Transverse colon (tissue), 4 donors: ENCODE data around the gene HNRNPL. TPM values are rescaled to one million over a fixed set of nuclear protein-coding genes. Genes with fewer than 3 reads are reported as not detected.
A peak's percentile ranks its signal among the peaks of the same experiment; 100 is the strongest.

Experiments
- DNase-seq: peaks from one replicate; pipeline ENCODE4 v3.0.0-alpha.2; 2019
- H3K27ac ChIP-seq, 4 donors: fragments of 200-600 bp; sonication (generic); 2 replicates each; pipeline ENCODE4 v1.5.1; 2016 to 2018; ENCODE audit warnings: inconsistent platforms in 4 of 4
- H3K27me3 ChIP-seq: fragments of 200-600 bp; sonication (generic); 2 replicates; pipeline ENCODE4 v1.5.1; 2017; ENCODE audit warnings: inconsistent platforms
- H3K36me3 ChIP-seq, 4 donors: fragments of 200-600 bp; sonication (generic); 2 replicates each; pipeline ENCODE4 v1.5.1; 2017 to 2019; ENCODE audit warnings: inconsistent platforms in 4 of 4
- H3K4me1 ChIP-seq, 4 donors: fragments of 200-600 bp; sonication (generic); 2 replicates each; pipeline ENCODE4 v1.5.1; 2017 to 2020; ENCODE audit warnings: inconsistent platforms in 4 of 4
- H3K4me3 ChIP-seq, 4 donors: fragments of 200-600 bp; sonication (generic); 1 replicate in 1 of 4; 2 replicates in 3 of 4; pipeline versions ENCODE4 v1.5.1 to v1.6.1; 2017 to 2019; ENCODE audit warnings: inconsistent platforms in 4 of 4
- H3K9me3 ChIP-seq, 2 donors: fragments of 200-600 bp; sonication (generic); 2 replicates each; pipeline ENCODE4 v1.5.1; 2017 to 2019; ENCODE audit warnings: inconsistent platforms in 2 of 2
- CTCF ChIP-seq, 5 experiments: fragments of 200-600 bp in 3 of 5; fragments of 450-650 bp in 2 of 5; sonication (generic) in 3 of 5; IDR thresholded peaks; 1 replicate in 2 of 5; 2 replicates in 3 of 5; pipeline ENCODE4 v1.5.1; 2016 to 2017; ENCODE audit warnings: antibody characterized with exemption in 5 of 5, inconsistent platforms in 3 of 5, mild to moderate bottlenecking in 2 of 5, moderate library complexity in 1 of 5
- EP300 ChIP-seq: sonication (generic); formaldehyde crosslinking; IDR thresholded peaks from one replicate; pipeline ENCODE4 v1.6.1; 2017; ENCODE audit warnings: antibody characterized with exemption, low read depth
- POLR2A ChIP-seq: fragments of 450-650 bp; IDR thresholded peaks from one replicate; pipeline ENCODE4 v1.6.1; 2016; ENCODE audit warnings: antibody characterized with exemption, mild to moderate bottlenecking, moderate library complexity
- POLR2AphosphoS5 ChIP-seq, 3 donors: sonication (generic); formaldehyde crosslinking; IDR thresholded peaks; one replicate each; pipeline ENCODE4 v1.6.1; 2016; ENCODE audit warnings: antibody characterized with exemption in 3 of 3
- WGBS, 2 donors: methylation state at CpG; one replicate each; pipeline ENCODE4 v1.1.5; 2018; ENCODE audit warnings: low coverage in 1 of 2; 5-methylcytosine and 5-hydroxymethylcytosine counted together
- in situ Hi-C, 4 donors: fragments of 200-750 bp; cut with MboI; loops; one replicate each; pipeline versions ENCODE4 v1.15.0 to v1.15.1; 2017; ENCODE audit warnings: low sequenced_read_pairs in 3 of 4, low pct_ligation_motif_present in 1 of 4, low pct_unique_long_range_greater_than_20kb in 1 of 4
- intact Hi-C: fragments of 100-400 bp; cut with DNase I; formaldehyde crosslinking; loops from one replicate; pipeline ENCODE4 v1.15.1; 2023; ENCODE audit warnings: low total_unique reads
- total RNA-seq, 4 donors: library from RNA; depleted of rRNA; stranded (reverse); fragments of >200 nt; gene quantifications; one replicate each; pipeline ENCODE4 v1.1.0, GENCODE V29; 2016

HNRNPL gene
- total RNA-seq, 4 donors from 2014 or later, result 139 to 200 (median 174) TPM

- Histone ChIP-seq H3K4me3 (peak overlapping the region in 1 of 4 donors; percentile 10), H3K27ac (peak overlapping the region; percentile 85 to 94 (median 88)), H3K4me1 (peaks cover 4 to 65% (median 46%) of the 10 kb centered on the region in 4 donors), H3K27me3 (no peaks in the 10 kb centered on the region), H3K9me3 (no peaks in the 10 kb centered on the region), H3K36me3 (peaks cover 0 to 20% (median 6%) of the 10 kb centered on the region in 4 donors)
- intact Hi-C loops, result no loop called here
- DNase-seq, result peak; percentile 90
- WGBS, 2 donors, result 44 to 67% methylated on average over 9 to 13 of the region's 13 CpGs
- TF ChIP-seq EP300, result peak; percentile 42
- TF ChIP-seq POLR2AphosphoS5 (IDR thresholded peaks at IDR 0.05), result peak; percentile 35 to 86 (median 73)
- TF ChIP-seq CTCF (IDR thresholded peaks at IDR 0.05), result no peak
- peak; percentile 18 for TF ChIP-seq POLR2A
- in situ Hi-C loops, result no loop called here
Measured at GRCh38 chr19:38819231-38819920, 30.4 kb downstream of the HNRNPL start.

GRCh38 chr19:38817081-38817480, 32.7 kb downstream of the HNRNPL start:
- no peak for DNase-seq
- H3K36me3 ChIP-seq, result peaks cover 0 to 20% (median 4%) of the 10 kb centered on the region in 4 donors
- H3K27me3 ChIP-seq, result no peaks in the 10 kb centered on the region
- TF ChIP-seq EP300 (no peak), CTCF (IDR thresholded peaks at IDR 0.05) (no peak), POLR2A (no peak), POLR2AphosphoS5 (IDR thresholded peaks at IDR 0.05) (no peak)
- intact Hi-C loops (no loop called here), in situ Hi-C loops (no loop called here)
- 97% methylated on average over 14 of the region's 15 CpGs; no CpG with 5 or more reads in 1 of the 2 donors for WGBS, 2 donors
- no peak overlapping the region for H3K4me3 ChIP-seq
- H3K4me1 ChIP-seq, result peaks cover 4 to 71% (median 56%) of the 10 kb centered on the region in 4 donors
- peak overlapping the region in 3 of 4 donors; percentile 85 to 94 (median 92) for H3K27ac ChIP-seq
- no peaks in the 10 kb centered on the region for H3K9me3 ChIP-seq

GRCh38 chr19:38816131-38816750, 33.5 kb downstream of the HNRNPL start:
- intact Hi-C loops, result no loop called here
- Histone ChIP-seq H3K4me1 (peaks cover 4 to 66% (median 55%) of the 10 kb centered on the region in 4 donors), H3K4me3 (no peak overlapping the region), H3K9me3 (no peaks in the 10 kb centered on the region), H3K27ac (peak overlapping the region; percentile 85 to 94 (median 88)), H3K27me3 (no peaks in the 10 kb centered on the region), H3K36me3 (peaks cover 0 to 20% (median 4%) of the 10 kb centered on the region in 4 donors)
- TF ChIP-seq EP300, result no peak
- TF ChIP-seq POLR2AphosphoS5 (IDR thresholded peaks at IDR 0.05), result no peak
- TF ChIP-seq POLR2A, result no peak
- no peak for TF ChIP-seq CTCF (IDR thresholded peaks at IDR 0.05)
- DNase-seq, result no peak
- in situ Hi-C loops, result no loop called here
- 95% methylated on average over 16 of the region's 18 CpGs; no CpG with 5 or more reads in 1 of the 2 donors for WGBS, 2 donors
